ENCODE results near the gene AGFG1.

AGFG1 gene

DNA sequence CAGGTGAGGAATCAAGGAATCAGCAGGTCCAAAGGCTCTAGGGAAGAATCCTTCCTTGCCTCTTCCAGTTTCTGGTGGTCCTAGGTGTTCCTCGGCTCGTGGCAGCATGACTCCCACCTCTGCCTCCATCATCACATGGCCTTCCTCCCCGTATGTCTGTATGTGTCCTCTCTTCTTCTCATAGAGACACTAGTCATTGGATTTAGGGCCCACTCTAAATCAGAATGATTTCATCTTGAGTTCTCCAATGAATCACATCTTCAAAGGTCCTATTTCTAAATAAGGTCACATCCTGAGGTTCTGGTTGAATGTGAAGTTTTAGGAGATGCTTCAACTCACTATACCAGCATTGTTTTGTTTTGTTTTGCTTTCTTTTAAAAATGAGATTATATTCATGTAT is 11.1 kb upstream of the AGFG1 start:
- TF ChIP-seq, protein P1, sequence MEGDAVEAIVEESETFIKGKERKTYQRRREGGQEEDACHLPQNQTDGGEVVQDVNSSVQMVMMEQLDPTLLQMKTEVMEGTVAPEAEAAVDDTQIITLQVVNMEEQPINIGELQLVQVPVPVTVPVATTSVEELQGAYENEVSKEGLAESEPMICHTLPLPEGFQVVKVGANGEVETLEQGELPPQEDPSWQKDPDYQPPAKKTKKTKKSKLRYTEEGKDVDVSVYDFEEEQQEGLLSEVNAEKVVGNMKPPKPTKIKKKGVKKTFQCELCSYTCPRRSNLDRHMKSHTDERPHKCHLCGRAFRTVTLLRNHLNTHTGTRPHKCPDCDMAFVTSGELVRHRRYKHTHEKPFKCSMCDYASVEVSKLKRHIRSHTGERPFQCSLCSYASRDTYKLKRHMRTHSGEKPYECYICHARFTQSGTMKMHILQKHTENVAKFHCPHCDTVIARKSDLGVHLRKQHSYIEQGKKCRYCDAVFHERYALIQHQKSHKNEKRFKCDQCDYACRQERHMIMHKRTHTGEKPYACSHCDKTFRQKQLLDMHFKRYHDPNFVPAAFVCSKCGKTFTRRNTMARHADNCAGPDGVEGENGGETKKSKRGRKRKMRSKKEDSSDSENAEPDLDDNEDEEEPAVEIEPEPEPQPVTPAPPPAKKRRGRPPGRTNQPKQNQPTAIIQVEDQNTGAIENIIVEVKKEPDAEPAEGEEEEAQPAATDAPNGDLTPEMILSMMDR (IDR thresholded peaks at IDR 0.05; ENCODE audit: control insufficient read depth, insufficient read depth, low read depth, low read length, missing control alignments) = no peak

DNA sequence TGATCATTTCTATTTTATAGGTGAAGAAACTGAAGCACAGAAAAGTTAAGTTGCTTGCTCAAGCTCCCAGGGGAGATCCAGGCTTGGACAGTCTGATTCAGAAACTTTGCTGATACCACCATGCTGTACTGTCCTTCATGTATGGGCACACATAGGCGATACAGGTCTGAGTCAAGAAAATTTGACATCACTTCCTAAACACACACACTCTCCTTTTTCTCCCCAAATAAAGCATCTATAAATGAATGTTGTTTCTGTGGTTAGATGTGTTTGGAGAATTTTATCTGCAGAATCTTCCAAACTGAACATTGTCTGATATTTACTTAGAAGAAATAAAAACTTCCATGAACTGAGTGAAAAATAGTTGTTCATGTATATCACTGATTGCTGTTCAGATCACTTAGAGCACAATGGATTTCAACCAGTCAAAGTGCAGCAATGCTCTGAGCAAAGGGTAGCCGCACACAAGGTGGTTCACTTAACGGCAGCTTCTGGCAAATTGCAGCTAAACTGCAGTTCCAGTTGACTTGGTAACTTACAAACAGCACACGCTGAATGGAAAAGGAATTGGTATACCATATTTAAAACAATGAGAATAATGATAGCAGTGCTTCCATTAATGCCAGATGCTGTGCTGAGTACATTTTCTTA is 10.0 kb upstream of the AGFG1 start:
- H3K4me3 ChIP-seq (ENCODE audit: control insufficient read depth, low read depth, low read length) = no peak overlapping the region

More for the DNA sequence above, 11.1 kb upstream of the AGFG1 start:
- H3K4me3 ChIP-seq (ENCODE audit: control insufficient read depth, low read depth, low read length) = no peak overlapping the region
- DNase-seq (ENCODE audit: low read depth) = no peak

DNA sequence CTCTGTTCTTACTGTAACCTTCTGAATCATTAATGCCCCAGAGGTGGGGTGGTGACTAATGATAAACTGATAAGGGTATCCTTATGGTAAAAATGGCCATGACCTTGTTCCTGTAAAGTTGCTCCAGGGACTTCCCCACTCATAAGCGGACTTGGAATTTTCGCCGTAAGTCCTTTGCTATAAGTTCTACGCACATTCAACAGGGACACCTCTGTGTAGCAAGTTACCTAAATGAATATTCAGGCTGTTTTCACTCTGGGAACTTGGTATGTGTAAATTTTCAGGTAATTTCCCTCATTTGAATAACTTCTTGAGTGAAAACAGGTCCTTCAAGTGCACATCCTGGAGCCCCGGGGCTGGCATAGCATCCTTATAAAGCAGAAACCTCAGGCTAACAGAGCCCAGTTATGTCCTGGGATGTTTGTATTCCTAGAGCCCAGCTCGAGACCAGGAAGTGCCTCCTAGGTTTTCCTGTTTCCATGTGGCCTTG is 9.4 kb upstream of the AGFG1 start:
- DNase-seq (ENCODE audit: low read depth) = no peak
- TF ChIP-seq, protein P1 (IDR thresholded peaks at IDR 0.05; ENCODE audit: control insufficient read depth, insufficient read depth, low read depth, low read length, missing control alignments) = no peak
- H3K4me3 ChIP-seq (ENCODE audit: control insufficient read depth, low read depth, low read length) = no peak overlapping the region

More for the DNA sequence above, 10.0 kb upstream of the AGFG1 start:
- no peak for DNase-seq (ENCODE audit: low read depth)
- TF ChIP-seq, protein P1 (IDR thresholded peaks at IDR 0.05; ENCODE audit: control insufficient read depth, insufficient read depth, low read depth, low read length, missing control alignments) = no peak

DNA sequence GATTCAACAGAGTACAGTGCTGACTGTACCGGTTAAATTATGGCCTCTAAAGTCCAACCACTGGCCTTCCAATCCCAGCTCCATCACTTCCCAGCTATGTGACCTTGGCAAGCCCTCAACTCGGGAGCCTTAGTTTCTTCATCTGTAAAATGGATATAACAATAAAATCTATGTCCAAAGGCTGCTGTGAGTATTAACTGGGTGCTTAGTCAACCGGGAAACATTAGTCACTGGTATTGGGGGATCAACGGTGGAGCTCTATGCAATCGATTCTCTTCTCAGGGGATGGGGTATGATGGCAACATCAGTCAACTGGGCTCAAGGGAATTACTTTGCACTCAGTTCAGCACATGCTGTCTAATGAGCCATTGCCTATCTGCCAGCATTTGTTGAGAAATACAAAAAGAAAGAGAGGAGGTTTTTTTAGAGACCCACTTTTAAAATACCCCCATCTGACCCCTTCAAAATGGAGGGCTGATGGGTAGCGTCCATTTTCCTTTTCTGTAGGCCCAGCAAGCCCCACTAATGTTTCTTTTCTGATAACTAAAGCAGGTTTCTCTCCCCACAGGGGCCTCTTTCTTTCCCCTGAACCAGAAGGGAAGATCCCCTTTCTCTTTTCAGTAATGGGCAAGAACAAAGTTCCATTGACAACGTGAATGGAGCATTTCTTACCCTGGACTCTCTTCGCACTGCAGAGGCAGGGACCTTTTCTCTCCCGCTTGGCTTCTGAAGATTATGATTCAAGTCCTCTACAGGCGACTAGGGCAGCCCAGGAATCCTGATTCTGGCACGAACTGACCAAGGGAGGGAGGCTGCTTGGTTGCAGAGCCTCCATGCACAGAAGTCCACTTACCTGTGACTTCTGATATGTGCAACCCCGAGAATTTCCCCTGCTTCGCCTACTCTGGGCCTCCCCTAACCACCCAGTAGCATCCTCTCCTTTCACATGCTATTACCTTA is 8.7 kb upstream of the AGFG1 start:
- TF ChIP-seq, protein P1 (IDR thresholded peaks at IDR 0.05; ENCODE audit: control insufficient read depth, insufficient read depth, low read depth, low read length, missing control alignments) = no peak
- no peak for DNase-seq (ENCODE audit: low read depth)
- no peak overlapping the region for H3K4me3 ChIP-seq (ENCODE audit: control insufficient read depth, low read depth, low read length)

DNA sequence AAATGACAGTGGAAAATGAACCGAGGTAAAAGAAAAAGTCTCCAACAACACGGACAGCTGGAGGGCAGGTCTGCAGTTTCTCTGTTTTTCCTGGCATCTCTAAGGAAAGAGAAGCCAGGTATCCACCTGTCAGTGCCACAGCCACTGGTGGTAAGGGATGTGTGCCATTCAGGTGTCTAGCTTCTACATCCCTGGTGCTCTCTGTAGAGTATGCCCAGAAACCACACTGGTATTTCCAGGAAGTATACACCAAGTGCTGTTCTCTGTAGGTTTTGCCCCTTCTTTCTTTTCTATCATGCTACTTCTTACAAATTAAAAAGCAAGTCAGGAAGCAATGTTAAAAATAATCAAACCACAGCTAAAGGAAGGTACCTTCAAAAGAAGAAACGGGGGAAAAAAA is 7.6 kb upstream of the AGFG1 start:
- TF ChIP-seq, protein P1 (IDR thresholded peaks at IDR 0.05; ENCODE audit: control insufficient read depth, insufficient read depth, low read depth, low read length, missing control alignments) = no peak
- no peak for DNase-seq (ENCODE audit: low read depth)
- H3K4me3 ChIP-seq (ENCODE audit: control insufficient read depth, low read depth, low read length) = no peak overlapping the region

DNA sequence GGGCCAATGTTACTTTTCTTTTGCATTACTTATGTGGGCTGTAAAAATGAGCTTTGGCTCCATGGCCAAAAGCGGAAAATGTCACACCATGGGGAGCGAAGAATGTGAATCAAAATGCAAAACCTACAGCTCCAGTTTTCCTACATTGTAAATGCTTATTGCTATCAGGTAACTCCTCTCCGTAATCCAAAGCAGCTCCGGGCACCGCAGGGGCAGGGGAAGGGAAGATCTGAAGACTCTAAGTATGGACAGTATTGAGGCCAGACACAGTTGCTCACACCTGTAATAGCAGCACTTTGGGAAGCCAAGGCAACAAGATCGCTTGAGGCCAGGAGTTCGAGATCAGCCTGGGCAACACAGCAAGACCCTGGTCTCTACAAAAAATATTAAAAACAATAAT is 7.1 kb upstream of the AGFG1 start:
- TF ChIP-seq, protein P1 (IDR thresholded peaks at IDR 0.05; ENCODE audit: control insufficient read depth, insufficient read depth, low read depth, low read length, missing control alignments) = no peak
- no peak for DNase-seq (ENCODE audit: low read depth)
- no peak overlapping the region for H3K4me3 ChIP-seq (ENCODE audit: control insufficient read depth, low read depth, low read length)
